ENCODE data around the gene SNHG17.
A peak's percentile ranks its signal among the peaks of the same experiment; 100 is the strongest.
"Not testable (repeated sequence)": the region's sequence is repeated elsewhere in the genome, so short reads cannot be mapped to it uniquely, and the experiment has no call there.

SNHG17 gene

DNA sequence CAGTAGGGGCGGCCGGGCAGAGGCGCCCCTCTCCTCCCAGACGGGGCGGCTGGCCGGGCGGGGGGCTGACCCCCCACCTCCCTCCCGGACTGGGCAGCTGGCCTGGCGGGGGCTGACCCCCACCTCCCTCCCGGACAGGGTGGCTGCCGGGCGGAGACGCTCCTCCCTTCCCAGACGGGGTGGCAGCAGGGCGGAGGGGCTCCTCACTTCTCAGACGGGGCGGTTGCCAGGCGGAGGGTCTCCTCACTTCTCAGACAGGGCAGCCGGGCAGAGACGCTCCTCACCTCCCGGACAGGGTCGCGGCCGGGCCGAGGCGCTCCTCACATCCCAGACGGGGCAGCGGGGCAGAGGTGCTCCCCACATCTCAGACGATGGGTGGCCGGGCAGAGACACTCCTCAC is 26.4 kb upstream of the SNHG17 start:
- not testable (repeated sequence) for H3K36me3 ChIP-seq (ENCODE audit: control insufficient read depth, insufficient read depth, low read length); H3K4me1 ChIP-seq (ENCODE audit: control insufficient read depth, insufficient read depth, low read length); H3K27me3 ChIP-seq (ENCODE audit: control insufficient read depth, insufficient read depth, low read length, poor library complexity, severe bottlenecking); H3K27ac ChIP-seq (ENCODE audit: insufficient read depth, low read depth, low read length, poor library complexity, severe bottlenecking); H3K4me3 ChIP-seq (ENCODE audit: insufficient read depth, low read depth, low read length); H3K9me3 ChIP-seq (ENCODE audit: control insufficient read depth, low read length)
- WGBS, 2 experiments, result 96 to 97% methylated on average over 30 of the region's 30 CpGs

DNA sequence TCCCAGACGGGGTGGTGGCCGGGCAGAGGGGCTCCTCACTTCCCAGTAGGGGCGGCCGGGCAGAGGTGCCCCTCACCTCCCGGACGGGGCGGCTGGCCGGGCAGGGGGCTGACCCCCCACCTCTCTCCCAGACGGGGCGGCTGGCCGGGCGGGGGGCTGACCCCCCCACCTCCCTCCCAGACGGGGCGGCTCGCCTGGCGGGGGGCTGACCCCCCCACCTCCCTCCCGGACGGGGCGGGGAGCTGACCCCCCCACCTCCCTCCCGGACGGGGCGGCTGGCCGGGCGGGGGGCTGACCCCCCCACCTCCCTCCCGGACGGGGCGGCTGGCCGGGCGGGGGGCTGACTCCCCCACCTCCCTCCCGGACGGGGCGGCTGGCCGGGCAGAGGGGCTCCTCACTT is 26.0 kb upstream of the SNHG17 start:
- H3K27ac ChIP-seq (ENCODE audit: insufficient read depth, low read depth, low read length, poor library complexity, severe bottlenecking); H3K27me3 ChIP-seq (ENCODE audit: control insufficient read depth, insufficient read depth, low read length, poor library complexity, severe bottlenecking); H3K36me3 ChIP-seq (ENCODE audit: control insufficient read depth, insufficient read depth, low read length); H3K4me3 ChIP-seq (ENCODE audit: insufficient read depth, low read depth, low read length); H3K4me1 ChIP-seq (ENCODE audit: control insufficient read depth, insufficient read depth, low read length); H3K9me3 ChIP-seq (ENCODE audit: control insufficient read depth, low read length): not testable (repeated sequence)
- 93 to 98% methylated on average over 12 to 15 of the region's 33 CpGs for WGBS, 2 experiments

DNA sequence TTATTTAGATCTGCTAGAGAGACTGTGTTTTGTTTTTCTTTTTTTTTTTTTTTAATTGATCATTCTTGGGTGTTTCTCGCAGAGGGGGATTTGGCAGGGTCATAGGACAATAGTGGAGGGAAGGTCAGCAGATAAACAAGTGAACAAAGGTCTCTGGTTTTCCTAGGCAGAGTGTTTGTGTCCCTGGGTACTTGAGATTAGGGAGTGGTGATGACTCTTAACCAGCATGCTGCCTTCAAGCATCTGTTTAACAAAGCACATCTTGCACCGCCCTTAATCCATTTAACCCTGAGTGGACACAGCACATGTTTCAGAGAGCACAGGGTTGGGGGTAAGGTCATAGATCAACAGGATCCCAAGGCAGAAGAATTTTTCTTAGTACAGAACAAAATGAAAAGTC is 25.5 kb upstream of the SNHG17 start:
- WGBS, 2 experiments, result no CpG with 5 or more reads among the region's 2 CpGs
- H3K4me3 ChIP-seq (ENCODE audit: insufficient read depth, low read depth, low read length), result not testable (repeated sequence)
- peak overlapping the region; percentile 67 for H3K27ac ChIP-seq (ENCODE audit: insufficient read depth, low read depth, low read length, poor library complexity, severe bottlenecking)

DNA sequence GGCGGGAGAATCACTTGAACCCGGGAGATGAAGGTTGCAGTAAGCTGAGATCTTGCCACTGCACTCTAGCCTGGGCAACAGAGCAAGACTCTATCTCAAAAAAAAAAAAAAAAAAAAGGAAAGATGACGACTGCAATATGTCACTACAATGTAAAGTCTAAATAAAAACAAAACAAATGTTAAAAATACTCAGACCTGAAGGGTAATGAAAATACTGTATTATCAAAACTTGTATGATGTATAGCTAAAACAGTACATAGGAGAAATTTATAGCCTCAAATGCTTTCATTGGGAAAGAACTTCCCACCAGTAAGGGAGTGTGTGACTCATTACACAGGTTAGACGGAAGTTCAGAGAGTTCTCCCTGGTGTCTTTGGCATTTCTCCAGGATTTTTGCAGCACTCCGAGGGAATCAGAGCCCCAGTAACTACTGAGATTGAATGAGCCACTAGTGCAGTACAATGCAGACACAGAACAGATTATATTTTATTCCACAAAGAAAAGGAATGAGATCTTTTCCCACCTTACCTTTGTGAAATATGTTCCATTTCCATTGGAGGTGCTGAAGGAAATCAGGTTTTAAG is 25.0 kb upstream of the SNHG17 start:
- Histone ChIP-seq H3K9me3 (ENCODE audit: control insufficient read depth, low read length) (no peaks in the 10 kb centered on the region), H3K27ac (ENCODE audit: insufficient read depth, low read depth, low read length, poor library complexity, severe bottlenecking) (peak overlapping the region; percentile 67), H3K27me3 (ENCODE audit: control insufficient read depth, insufficient read depth, low read length, poor library complexity, severe bottlenecking) (no peaks in the 10 kb centered on the region), H3K36me3 (ENCODE audit: control insufficient read depth, insufficient read depth, low read length) (no peaks in the 10 kb centered on the region), H3K4me3 (ENCODE audit: insufficient read depth, low read depth, low read length) (no peak overlapping the region), H3K4me1 (ENCODE audit: control insufficient read depth, insufficient read depth, low read length) (no peaks in the 10 kb centered on the region)
- 83 to 84% methylated on average over 4 of the region's 5 CpGs for WGBS, 2 experiments

More for the DNA sequence above, 25.5 kb upstream of the SNHG17 start:
- not testable (repeated sequence) for H3K4me1 ChIP-seq (ENCODE audit: control insufficient read depth, insufficient read depth, low read length); H3K27me3 ChIP-seq (ENCODE audit: control insufficient read depth, insufficient read depth, low read length, poor library complexity, severe bottlenecking); H3K9me3 ChIP-seq (ENCODE audit: control insufficient read depth, low read length); H3K36me3 ChIP-seq (ENCODE audit: control insufficient read depth, insufficient read depth, low read length)

DNA sequence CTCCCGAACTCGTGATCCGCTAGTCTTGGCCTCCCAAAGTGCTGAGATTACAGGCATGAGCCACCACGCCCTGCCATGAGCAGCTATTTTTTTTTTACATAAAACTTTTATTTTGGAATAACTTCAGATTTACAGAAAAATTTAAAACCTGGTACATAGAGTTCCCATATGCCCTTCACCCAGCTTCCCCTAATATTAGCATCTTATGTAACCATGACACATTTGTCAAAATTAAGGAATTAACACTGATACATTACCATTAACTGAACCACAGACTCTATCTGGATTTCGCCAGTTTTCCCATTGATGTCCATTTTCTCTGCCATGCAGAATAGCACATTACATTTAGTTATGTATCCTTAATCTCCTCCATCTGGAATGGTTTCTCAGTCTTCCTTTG is 23.2 kb upstream of the SNHG17 start:
- no peaks in the 10 kb centered on the region for H3K27me3 ChIP-seq (ENCODE audit: control insufficient read depth, insufficient read depth, low read length, poor library complexity, severe bottlenecking)
- no peaks in the 10 kb centered on the region for H3K9me3 ChIP-seq (ENCODE audit: control insufficient read depth, low read length)
- WGBS, 2 experiments, result 89 to 90% methylated on average over 5 of the region's 5 CpGs
- H3K36me3 ChIP-seq (ENCODE audit: control insufficient read depth, insufficient read depth, low read length), result no peaks in the 10 kb centered on the region
- H3K4me3 ChIP-seq (ENCODE audit: insufficient read depth, low read depth, low read length), result no peak overlapping the region
- H3K27ac ChIP-seq (ENCODE audit: insufficient read depth, low read depth, low read length, poor library complexity, severe bottlenecking), result no peak overlapping the region
- no peaks in the 10 kb centered on the region for H3K4me1 ChIP-seq (ENCODE audit: control insufficient read depth, insufficient read depth, low read length)

DNA sequence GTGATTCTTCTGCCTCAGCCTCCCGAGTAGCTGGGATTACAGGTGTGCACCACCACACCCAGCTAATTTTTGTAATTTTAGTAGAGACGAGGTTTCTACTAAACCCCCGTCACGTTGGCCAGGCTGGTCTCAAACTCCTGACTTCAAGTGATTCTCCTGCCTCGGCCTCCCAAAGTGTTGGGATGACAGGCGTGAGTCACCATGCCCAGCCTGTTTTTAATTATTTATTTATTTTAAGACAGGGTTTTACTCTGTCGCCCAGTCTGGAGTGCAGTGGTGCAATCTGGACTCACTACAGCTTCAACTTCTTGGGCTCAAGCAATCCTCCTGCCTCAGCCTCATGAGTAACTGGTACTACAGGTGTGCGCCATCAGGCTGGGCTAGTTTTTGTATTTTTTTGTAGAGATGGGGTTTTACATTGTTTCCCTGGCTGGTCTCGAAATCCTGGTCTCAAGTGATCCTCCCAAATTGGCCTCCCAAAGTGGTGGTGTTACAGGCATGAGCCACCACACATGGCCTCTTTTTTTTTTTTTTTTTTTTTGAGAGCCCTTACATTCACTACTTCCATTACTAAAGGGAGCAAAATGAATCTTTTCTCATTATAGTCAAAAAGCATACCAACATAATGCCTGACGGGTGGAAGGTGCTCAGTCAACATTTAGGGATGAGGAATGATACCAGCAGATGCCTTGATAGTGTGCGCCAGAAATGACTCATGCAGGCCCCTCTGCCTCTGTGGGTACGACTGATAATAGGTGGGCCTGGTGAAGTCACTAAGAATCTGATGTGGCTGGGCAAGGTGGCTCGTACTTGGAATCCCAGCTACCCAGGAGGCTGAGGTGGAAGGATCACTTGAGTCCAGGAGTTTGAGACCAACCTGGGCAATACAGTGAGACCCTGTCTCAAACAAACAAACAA is 19.7 kb upstream of the SNHG17 start:
- Histone ChIP-seq H3K9me3 (ENCODE audit: control insufficient read depth, low read length) (no peaks in the 10 kb centered on the region), H3K4me1 (ENCODE audit: control insufficient read depth, insufficient read depth, low read length) (no peaks in the 10 kb centered on the region), H3K4me3 (ENCODE audit: insufficient read depth, low read depth, low read length) (no peak overlapping the region), H3K27ac (ENCODE audit: insufficient read depth, low read depth, low read length, poor library complexity, severe bottlenecking) (no peak overlapping the region), H3K36me3 (ENCODE audit: control insufficient read depth, insufficient read depth, low read length) (no peaks in the 10 kb centered on the region), H3K27me3 (ENCODE audit: control insufficient read depth, insufficient read depth, low read length, poor library complexity, severe bottlenecking) (no peaks in the 10 kb centered on the region)
- 88 to 91% methylated on average over 13 of the region's 13 CpGs for WGBS, 2 experiments

DNA sequence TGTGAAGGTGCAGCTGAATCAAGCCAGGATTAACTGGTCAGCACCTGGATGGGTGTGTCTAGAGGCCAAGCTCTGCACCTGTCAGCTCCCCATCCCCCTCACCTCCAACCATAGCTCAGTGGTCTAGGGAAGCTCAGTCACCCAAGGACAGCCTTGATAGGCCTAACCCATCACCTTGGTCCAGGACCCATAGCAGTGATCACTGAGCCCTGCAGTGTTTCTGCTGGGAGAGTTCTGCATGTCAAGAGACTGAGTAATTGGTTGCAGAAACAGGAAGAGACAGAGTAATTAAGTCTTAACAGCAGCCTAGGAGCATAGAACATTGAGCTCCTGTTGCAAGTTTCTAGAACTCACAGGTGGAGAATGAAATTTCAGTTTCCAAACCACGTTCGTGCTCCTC is 18.8 kb upstream of the SNHG17 start:
- H3K9me3 ChIP-seq (ENCODE audit: control insufficient read depth, low read length), result no peaks in the 10 kb centered on the region
- H3K27ac ChIP-seq (ENCODE audit: insufficient read depth, low read depth, low read length, poor library complexity, severe bottlenecking), result no peak overlapping the region
- H3K4me1 ChIP-seq (ENCODE audit: control insufficient read depth, insufficient read depth, low read length), result no peaks in the 10 kb centered on the region
- 96 to 100% methylated on average over 2 of the region's 2 CpGs for WGBS, 2 experiments
- H3K36me3 ChIP-seq (ENCODE audit: control insufficient read depth, insufficient read depth, low read length), result no peaks in the 10 kb centered on the region
- H3K27me3 ChIP-seq (ENCODE audit: control insufficient read depth, insufficient read depth, low read length, poor library complexity, severe bottlenecking), result no peaks in the 10 kb centered on the region
- H3K4me3 ChIP-seq (ENCODE audit: insufficient read depth, low read depth, low read length), result no peak overlapping the region

DNA sequence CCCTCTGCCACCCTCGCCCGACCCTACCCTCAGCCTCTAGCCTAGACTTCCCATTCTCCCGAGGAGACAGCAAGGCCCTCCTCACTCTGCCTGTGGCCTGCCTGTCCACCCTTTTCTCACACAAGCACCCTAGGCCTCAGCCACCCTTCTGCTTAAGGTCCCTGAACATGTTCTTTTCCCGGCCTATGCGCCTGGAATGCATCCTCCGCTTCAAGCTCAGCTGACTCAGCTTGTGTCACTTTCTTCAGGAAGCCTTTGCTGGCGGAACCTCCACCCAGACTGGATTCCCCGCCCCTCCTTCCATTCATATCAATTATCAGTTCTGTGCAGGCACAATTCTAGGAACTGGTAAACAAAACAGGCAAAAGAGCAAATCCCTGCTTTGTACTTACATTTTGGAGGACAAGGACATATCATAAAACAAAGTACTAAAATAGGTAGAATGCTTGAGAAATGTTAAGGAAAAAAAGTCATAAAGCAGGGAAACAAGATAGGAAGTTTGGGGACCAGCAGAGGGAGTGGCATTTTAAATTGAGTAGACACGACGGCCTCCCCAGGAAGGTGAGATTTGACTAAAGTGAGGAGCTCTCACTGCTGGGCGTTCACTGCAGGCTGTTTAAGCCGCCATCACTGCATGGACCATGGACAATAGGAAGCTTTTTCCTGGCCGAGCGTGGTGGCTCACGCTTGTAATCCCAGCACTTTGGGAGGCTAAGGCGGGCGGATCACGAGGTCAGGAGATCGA is 17.9 kb upstream of the SNHG17 start:
- no peak overlapping the region for H3K4me3 ChIP-seq (ENCODE audit: insufficient read depth, low read depth, low read length)
- WGBS, 2 experiments, result 89 to 90% methylated on average over 15 to 16 of the region's 19 CpGs
- no peaks in the 10 kb centered on the region for H3K36me3 ChIP-seq (ENCODE audit: control insufficient read depth, insufficient read depth, low read length)
- H3K9me3 ChIP-seq (ENCODE audit: control insufficient read depth, low read length), result no peaks in the 10 kb centered on the region
- H3K4me1 ChIP-seq (ENCODE audit: control insufficient read depth, insufficient read depth, low read length), result no peaks in the 10 kb centered on the region
- H3K27ac ChIP-seq (ENCODE audit: insufficient read depth, low read depth, low read length, poor library complexity, severe bottlenecking), result no peak overlapping the region
- H3K27me3 ChIP-seq (ENCODE audit: control insufficient read depth, insufficient read depth, low read length, poor library complexity, severe bottlenecking), result no peaks in the 10 kb centered on the region

DNA sequence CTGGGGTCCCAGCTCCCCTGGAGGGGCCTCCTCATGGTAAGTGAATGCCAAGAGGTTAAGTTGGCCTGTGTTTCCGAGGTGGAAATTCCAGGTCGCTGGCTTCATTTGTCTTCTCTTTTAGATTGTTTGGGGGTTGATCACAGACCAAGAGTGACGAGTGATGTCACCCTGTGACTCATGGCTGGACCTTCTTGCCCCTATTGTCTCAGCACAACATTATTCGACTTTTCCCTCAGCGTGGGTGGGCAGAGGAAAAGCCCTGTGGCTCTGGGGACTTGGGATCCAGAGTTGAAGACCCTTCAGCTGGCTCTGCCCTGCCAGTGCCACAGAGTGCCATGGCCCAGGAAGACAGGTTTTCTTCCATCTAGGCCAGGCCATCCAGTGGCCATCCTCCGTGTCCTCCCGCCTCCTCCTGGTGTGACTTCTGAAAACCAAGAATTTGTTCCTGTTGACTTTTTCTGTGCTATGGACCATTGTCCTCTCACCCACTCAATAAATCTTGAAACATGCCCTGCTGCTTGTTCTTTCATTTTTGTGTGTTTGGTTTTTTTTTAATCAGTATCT is 15.4 kb upstream of the SNHG17 start:
- no peaks in the 10 kb centered on the region for H3K36me3 ChIP-seq (ENCODE audit: control insufficient read depth, insufficient read depth, low read length)
- H3K4me1 ChIP-seq (ENCODE audit: control insufficient read depth, insufficient read depth, low read length), result peaks cover 9% of the 10 kb centered on the region
- H3K4me3 ChIP-seq (ENCODE audit: insufficient read depth, low read depth, low read length), result no peak overlapping the region
- no peak overlapping the region for H3K27ac ChIP-seq (ENCODE audit: insufficient read depth, low read depth, low read length, poor library complexity, severe bottlenecking)
- H3K9me3 ChIP-seq (ENCODE audit: control insufficient read depth, low read length), result no peaks in the 10 kb centered on the region
- WGBS, 2 experiments, result 84 to 90% methylated on average over 7 of the region's 7 CpGs
- H3K27me3 ChIP-seq (ENCODE audit: control insufficient read depth, insufficient read depth, low read length, poor library complexity, severe bottlenecking), result no peaks in the 10 kb centered on the region

DNA sequence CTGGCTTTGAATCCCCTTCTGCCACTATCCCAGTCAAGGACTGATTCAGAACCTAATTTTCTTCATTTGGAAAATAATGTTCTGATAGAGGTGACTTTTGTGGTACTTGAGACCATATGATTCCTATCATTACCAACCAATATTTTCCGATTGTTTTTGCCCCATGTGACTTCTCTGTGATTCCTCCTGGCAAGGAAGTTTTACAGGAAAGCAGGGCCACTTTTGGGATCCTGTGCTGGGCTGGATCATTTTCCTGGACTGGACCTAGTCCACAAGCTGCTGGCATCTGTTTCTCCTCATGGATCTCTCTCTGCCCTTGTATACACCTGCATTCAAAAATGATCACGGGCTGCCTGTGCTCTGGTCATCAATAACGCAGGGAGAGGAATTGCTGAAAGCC is 13.9 kb upstream of the SNHG17 start:
- Histone ChIP-seq H3K4me3 (ENCODE audit: insufficient read depth, low read depth, low read length) (no peak overlapping the region), H3K4me1 (ENCODE audit: control insufficient read depth, insufficient read depth, low read length) (peaks cover 9% of the 10 kb centered on the region), H3K36me3 (ENCODE audit: control insufficient read depth, insufficient read depth, low read length) (no peaks in the 10 kb centered on the region), H3K9me3 (ENCODE audit: control insufficient read depth, low read length) (no peaks in the 10 kb centered on the region), H3K27ac (ENCODE audit: insufficient read depth, low read depth, low read length, poor library complexity, severe bottlenecking) (no peak overlapping the region), H3K27me3 (ENCODE audit: control insufficient read depth, insufficient read depth, low read length, poor library complexity, severe bottlenecking) (no peaks in the 10 kb centered on the region)
- WGBS, 2 experiments, result 93 to 94% methylated on average over 3 of the region's 3 CpGs

Measured in ectodermal cell (in vitro differentiated cells).